Mesenchymal stem cell (in vitro differentiated cells and primary cell): ENCODE data around the gene SPDYE3.
"Not testable (repeated sequence)": the region's sequence is repeated elsewhere in the genome, so short reads cannot be mapped to it uniquely, and the experiment has no call there.

Experiments
- DNase-seq: peaks from one replicate; pipeline ENCODE4 v3.0.0-alpha.2; 2013
- H2AFZ ChIP-seq: one replicate; pipeline ENCODE4 v1.6.1; 2013; ENCODE audit warnings: low read depth, mild to moderate bottlenecking, control low read depth, inconsistent platforms, low read length, moderate library complexity
- H2AK5ac ChIP-seq: 2 replicates; pipeline ENCODE4 v1.6.1; 2013; ENCODE audit warnings: low read length, moderate library complexity, mild to moderate bottlenecking, inconsistent platforms; ENCODE audit not compliant: severe bottlenecking
- H2BK120ac ChIP-seq: one replicate; pipeline ENCODE4 v1.6.1; 2013; ENCODE audit warnings: low read depth, mild to moderate bottlenecking, inconsistent platforms, low read length, moderate library complexity
- H2BK12ac ChIP-seq, 2 experiments: one replicate each; pipeline ENCODE4 v1.6.1; 2013; ENCODE audit warnings: inconsistent platforms in 2 of 2, low read length in 2 of 2, mild to moderate bottlenecking in 2 of 2, moderate library complexity in 2 of 2, control low read depth in 1 of 2
- H2BK15ac ChIP-seq: one replicate; pipeline ENCODE4 v1.6.1; 2013; ENCODE audit warnings: mild to moderate bottlenecking, low read depth, inconsistent platforms; ENCODE audit not compliant: poor library complexity, severe bottlenecking
- H2BK5ac ChIP-seq: 2 replicates; pipeline ENCODE4 v1.6.1; 2013; ENCODE audit warnings: low read depth, mild to moderate bottlenecking, low read length, control low read depth, inconsistent platforms; ENCODE audit not compliant: poor library complexity, severe bottlenecking
- H3K14ac ChIP-seq, 2 experiments: one replicate each; pipeline ENCODE4 v1.6.1; 2013; ENCODE audit warnings: inconsistent platforms in 2 of 2, low read length in 2 of 2, control low read depth in 1 of 2, mild to moderate bottlenecking in 1 of 2, moderate library complexity in 1 of 2
- H3K18ac ChIP-seq, 2 experiments: one replicate each; pipeline ENCODE4 v1.6.1; 2013; ENCODE audit warnings: inconsistent platforms in 2 of 2, low read length in 2 of 2, control low read depth in 1 of 2, low read depth in 1 of 2, mild to moderate bottlenecking in 1 of 2
- H3K23ac ChIP-seq, 2 experiments: one replicate each; pipeline ENCODE4 v1.6.1; 2013; ENCODE audit warnings: inconsistent platforms in 2 of 2, low read length in 2 of 2, mild to moderate bottlenecking in 2 of 2, moderate library complexity in 2 of 2, control low read depth in 1 of 2
- H3K27ac ChIP-seq: 2 replicates; pipeline ENCODE4 v1.5.1; 2013; ENCODE audit warnings: mild to moderate bottlenecking, moderate library complexity, low read length, control low read depth, inconsistent platforms; ENCODE audit not compliant: poor library complexity, severe bottlenecking
- H3K27me3 ChIP-seq, 2 experiments: 2 replicates each; pipeline versions ENCODE4 v1.6.1 to v1.7.0; 2013; ENCODE audit warnings: low read length in 2 of 2, mild to moderate bottlenecking in 2 of 2, moderate library complexity in 2 of 2, control low read depth in 1 of 2, inconsistent platforms in 1 of 2; ENCODE audit not compliant: control insufficient read depth in 1 of 2, insufficient read depth in 1 of 2
- H3K36me3 ChIP-seq, 2 experiments: 2 replicates each; pipeline versions ENCODE4 v1.6.1 to v1.7.0; 2013; ENCODE audit warnings: low read length in 2 of 2, control low read depth in 1 of 2, inconsistent platforms in 1 of 2, low read depth in 1 of 2, mild to moderate bottlenecking in 1 of 2; ENCODE audit not compliant: insufficient read depth in 2 of 2, control insufficient read depth in 1 of 2
- H3K4ac ChIP-seq, 2 experiments: one replicate each; pipeline ENCODE4 v1.6.1; 2013; ENCODE audit warnings: inconsistent platforms in 2 of 2, low read length in 2 of 2, mild to moderate bottlenecking in 2 of 2, moderate library complexity in 2 of 2, control low read depth in 1 of 2, low read depth in 1 of 2
- H3K4me1 ChIP-seq: 2 replicates; pipeline ENCODE4 v1.6.1; 2013; ENCODE audit warnings: low read depth, low read length, control low read depth; ENCODE audit not compliant: control insufficient read depth, insufficient read depth
- H3K4me2 ChIP-seq: 2 replicates; pipeline ENCODE4 v1.6.1; 2013; ENCODE audit warnings: low read length, mild to moderate bottlenecking, inconsistent platforms; ENCODE audit not compliant: poor library complexity, severe bottlenecking
- H3K4me3 ChIP-seq, 2 experiments: 2 replicates each; pipeline versions ENCODE4 v1.5.1 to v1.7.0; 2013; ENCODE audit warnings: low read length in 2 of 2, mild to moderate bottlenecking in 2 of 2, control low read depth in 1 of 2, low read depth in 1 of 2; ENCODE audit not compliant: insufficient read depth in 1 of 2
- H3K79me1 ChIP-seq: replicated peaks from 2 replicates; pipeline ENCODE4 v1.6.1; 2013; ENCODE audit warnings: mild to moderate bottlenecking, control low read depth, low read length, inconsistent platforms; ENCODE audit not compliant: poor library complexity, severe bottlenecking
- H3K9ac ChIP-seq: 2 replicates; pipeline ENCODE4 v1.7.0; 2013; ENCODE audit warnings: mild to moderate bottlenecking, low read length, moderate library complexity
- H3K9me3 ChIP-seq: 2 replicates; pipeline ENCODE4 v1.7.0; 2013; ENCODE audit warnings: mild to moderate bottlenecking, low read length; ENCODE audit not compliant: control insufficient read depth
- H4K8ac ChIP-seq: one replicate; pipeline ENCODE4 v1.6.1; 2013; ENCODE audit warnings: inconsistent platforms, mild to moderate bottlenecking, low read length, moderate library complexity
- H4K91ac ChIP-seq: one replicate; pipeline ENCODE4 v1.6.1; 2013; ENCODE audit warnings: mild to moderate bottlenecking, low read length, inconsistent platforms
- WGBS: methylation state at CpG from one replicate; pipeline ENCODE4 v1.1.7; 2013; ENCODE audit warnings: mixed read lengths; 5-methylcytosine and 5-hydroxymethylcytosine counted together

Gene SPDYE3

GRCh38 chr7:100282069-100282608, 25.4 kb upstream of the SPDYE3 start:
- H3K27me3 ChIP-seq, H4K91ac ChIP-seq, H3K27ac ChIP-seq, H2BK5ac ChIP-seq, H2BK12ac ChIP-seq, H3K4me2 ChIP-seq, H2BK120ac ChIP-seq, H4K8ac ChIP-seq, H2BK15ac ChIP-seq, H2AFZ ChIP-seq, DNase-seq, H3K23ac ChIP-seq, H3K4ac ChIP-seq, H3K4me1 ChIP-seq, H3K4me3 ChIP-seq, H3K14ac ChIP-seq, H3K18ac ChIP-seq, H3K79me1 ChIP-seq, H3K9me3 ChIP-seq, H2AK5ac ChIP-seq, H3K9ac ChIP-seq, H3K36me3 ChIP-seq: not testable (repeated sequence)
- 96% methylated on average over 2 of the region's 3 CpGs for WGBS

GRCh38 chr7:100283147-100283546, 24.4 kb upstream of the SPDYE3 start:
- H2AFZ ChIP-seq, H2BK12ac ChIP-seq, DNase-seq, H3K27me3 ChIP-seq, H3K27ac ChIP-seq, H4K91ac ChIP-seq, H3K4me2 ChIP-seq, H3K14ac ChIP-seq, H2BK5ac ChIP-seq, H3K9me3 ChIP-seq, H3K9ac ChIP-seq, H3K4me1 ChIP-seq, H3K4ac ChIP-seq, H4K8ac ChIP-seq, H2BK120ac ChIP-seq, H2BK15ac ChIP-seq, H3K18ac ChIP-seq, H3K79me1 ChIP-seq, H3K36me3 ChIP-seq, H2AK5ac ChIP-seq, H3K23ac ChIP-seq, H3K4me3 ChIP-seq: not testable (repeated sequence)
- 88% methylated on average over 6 of the region's 8 CpGs for WGBS

GRCh38 chr7:100287191-100287969, 20.1 kb upstream of the SPDYE3 start:
- H3K4me3 ChIP-seq, H2BK15ac ChIP-seq, DNase-seq, H2AK5ac ChIP-seq, H4K91ac ChIP-seq, H3K36me3 ChIP-seq, H3K27ac ChIP-seq, H3K9me3 ChIP-seq, H3K23ac ChIP-seq, H3K9ac ChIP-seq, H2BK12ac ChIP-seq, H3K79me1 ChIP-seq, H3K4ac ChIP-seq, H3K14ac ChIP-seq, H2BK5ac ChIP-seq, H3K18ac ChIP-seq, H2AFZ ChIP-seq, H3K4me2 ChIP-seq, H3K4me1 ChIP-seq, H2BK120ac ChIP-seq, H4K8ac ChIP-seq, H3K27me3 ChIP-seq: not testable (repeated sequence)
- WGBS = 94% methylated on average over 6 of the region's 6 CpGs

DNA sequence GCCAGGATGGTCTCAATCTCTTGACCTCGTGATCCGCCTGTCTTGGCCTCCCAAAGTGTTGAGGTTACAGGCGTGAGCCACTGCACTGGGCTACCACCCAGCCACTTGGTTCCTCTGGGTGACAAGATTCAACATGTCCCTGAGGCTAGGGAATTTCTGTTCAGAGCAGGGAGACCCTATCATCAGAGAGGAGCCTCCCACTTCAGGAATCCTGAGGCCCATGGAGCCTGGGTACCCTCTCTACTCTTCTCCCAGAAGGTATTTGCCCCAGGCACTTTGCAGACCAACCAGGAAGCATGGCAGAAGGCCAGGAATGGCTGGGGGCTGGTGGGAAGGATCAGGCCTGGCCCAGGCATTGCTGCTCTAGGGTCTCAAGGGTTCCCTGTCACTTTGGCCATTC, 19.2 kb upstream of the SPDYE3 start:
- H3K9ac ChIP-seq, H2AFZ ChIP-seq, H2AK5ac ChIP-seq: not testable (repeated sequence)

More for the DNA sequence above, 19.2 kb upstream of the SPDYE3 start:
- not testable (repeated sequence) for H3K36me3 ChIP-seq, H3K18ac ChIP-seq, H2BK120ac ChIP-seq, H3K4me2 ChIP-seq, H3K4me1 ChIP-seq, H4K91ac ChIP-seq, H3K4me3 ChIP-seq, H4K8ac ChIP-seq, H3K23ac ChIP-seq, DNase-seq, H3K14ac ChIP-seq, H3K4ac ChIP-seq, H2BK5ac ChIP-seq, H3K9me3 ChIP-seq, H2BK15ac ChIP-seq, H2BK12ac ChIP-seq, H3K27ac ChIP-seq, H3K79me1 ChIP-seq, H3K27me3 ChIP-seq
- WGBS = 97% methylated on average over 3 of the region's 3 CpGs
